GM12878 (cell line): ENCODE results near the gene ADAMTS13. TPM values are rescaled to one million over a fixed set of nuclear protein-coding genes. Genes with fewer than 3 reads are reported as not detected.

Experiments used
- ATAC-seq: fragments of 200-7000 bp; cut with Tn5 transposase; 3 replicates; pipeline ENCODE4 v1.9.1; 2020; ENCODE audit warnings: mild to moderate bottlenecking, moderate library complexity
- BruUV-seq: library from RNA; stranded (reverse); fragments of 400-500 nt; replicated peaks from 2 replicates; lab custom pipeline; 2021; lab: Mats Ljungman, UMichigan
- CTCF ChIA-PET: fragments of 300-600 bp; sonication (Branson Sonifier 250); formaldehyde crosslinking; extraction: SDS; loops from one replicate; lab custom pipeline; 2021; ENCODE audit warnings: inconsistent platforms; lab: Yijun Ruan, JAX
- POLR2A ChIA-PET: fragments of 350-600 bp; formaldehyde crosslinking; extraction: SDS; loops from one replicate; lab custom pipeline; 2021; ENCODE audit warnings: inconsistent platforms; lab: Charles Lee
- RAD21 ChIA-PET: fragments of 300-600 bp; sonication (Branson Sonifier 250); formaldehyde crosslinking; loops from one replicate; lab custom pipeline; 2023; ENCODE audit warnings: antibody characterized with exemption; ENCODE audit not compliant: unreplicated experiment; lab: Charles Lee
- SMC1A ChIA-PET: fragments of 300-600 bp; sonication (Branson Sonifier 250); formaldehyde crosslinking; loops from one replicate; lab custom pipeline; 2023; ENCODE audit not compliant: unreplicated experiment, uncharacterized antibody; lab: Charles Lee
- DNase-seq: peaks from one replicate; pipeline ENCODE4 v3.0.0-alpha.2; 2011; ENCODE audit warnings: low read depth, low spot score
- FAIRE-seq: peaks from 3 replicates; lab custom pipeline; 2011; peaks lifted over from hg19 to GRCh38; lab: Jason Lieb, UNC
- H2AFZ ChIP-seq: 2 replicates; pipeline ENCODE4 v1.6.0; 2011; ENCODE audit warnings: low read depth, low read length, control low read depth; ENCODE audit not compliant: control insufficient read depth
- H3K27ac ChIP-seq: 2 replicates; pipeline ENCODE4 v1.5.1; 2011; ENCODE audit warnings: control low read depth; ENCODE audit not compliant: control insufficient read depth, insufficient read depth
- H3K27me3 ChIP-seq, 2 experiments: replicated peaks in 1 of 2; 2 replicates each; pipeline versions ENCODE4 v1.6.0 to v1.6.1; 2011; ENCODE audit warnings: low read length in 1 of 2; ENCODE audit not compliant: control insufficient read depth in 2 of 2, insufficient read depth in 2 of 2
- H3K36me3 ChIP-seq, 2 experiments: 2 replicates each; pipeline ENCODE4 v1.5.1; 2011; ENCODE audit warnings: low read length in 1 of 2; ENCODE audit not compliant: control insufficient read depth in 2 of 2, insufficient read depth in 2 of 2
- H3K4me1 ChIP-seq: 2 replicates; pipeline ENCODE4 v1.6.1; 2011; ENCODE audit warnings: mild to moderate bottlenecking, low read length, moderate library complexity, mixed read lengths; ENCODE audit not compliant: control insufficient read depth, insufficient read depth
- H3K4me2 ChIP-seq: 2 replicates; pipeline ENCODE4 v1.6.0; 2011; ENCODE audit warnings: control low read depth; ENCODE audit not compliant: control insufficient read depth, insufficient read depth
- H3K4me3 ChIP-seq: fragments of 200-600 bp; sonication (generic); 2 replicates; pipeline ENCODE4 v1.5.1; 2016
- H3K79me2 ChIP-seq: 2 replicates; pipeline ENCODE4 v1.6.0; 2011; ENCODE audit warnings: low read length; ENCODE audit not compliant: control insufficient read depth, insufficient read depth
- H3K9ac ChIP-seq: 2 replicates; pipeline ENCODE4 v1.8.0; 2011; ENCODE audit warnings: low read length, control low read depth, mixed read lengths; ENCODE audit not compliant: control insufficient read depth, insufficient read depth
- H3K9me3 ChIP-seq: replicated peaks from 3 replicates; pipeline ENCODE4 v1.5.1; 2011; ENCODE audit warnings: mild to moderate bottlenecking, low read length; ENCODE audit not compliant: control insufficient read depth, insufficient read depth
- H4K20me1 ChIP-seq: 2 replicates; pipeline ENCODE4 v1.6.0; 2011; ENCODE audit not compliant: control insufficient read depth, insufficient read depth
- CHD4 ChIP-seq: fragments of 200-600 bp; sonication (generic); IDR thresholded peaks from 2 replicates; pipeline ENCODE4 v1.6.1; 2016; ENCODE audit warnings: mild to moderate bottlenecking
- CREM ChIP-seq: IDR thresholded peaks from 2 replicates; pipeline ENCODE4 v1.6.1; 2014; ENCODE audit warnings: antibody characterized with exemption, low read depth
- MYB ChIP-seq: fragments of 150-350 bp; IDR thresholded peaks from 2 replicates; pipeline ENCODE4 v1.6.1; 2014; ENCODE audit warnings: mild to moderate bottlenecking, low read depth, low read length, borderline replicate concordance
- TCF12 ChIP-seq: IDR thresholded peaks from 2 replicates; pipeline ENCODE4 v1.6.1; 2011; ENCODE audit warnings: low read depth, mild to moderate bottlenecking, low read length
- WGBS: methylation state at CpG from one replicate; pipeline ENCODE4 v1.1.6; 2016; ENCODE audit warnings: low lambda C conversion rate; ENCODE audit not compliant: insufficient replicate concordance, insufficient coverage; ENCODE audit errors: missing lambda C conversion rate; 5-methylcytosine and 5-hydroxymethylcytosine counted together
- in situ Hi-C: fragments of 300-500 bp; cut with MboI; formaldehyde crosslinking; loops from 9 replicates; pipeline ENCODE4 v1.14.3; 2018; ENCODE audit warnings: mixed read lengths
- intact Hi-C: fragments of 100-400 bp; cut with micrococcal nuclease; formaldehyde crosslinking; loops from one replicate; pipeline ENCODE4 v1.14.2; 2022; ENCODE audit not compliant: unreplicated experiment
- polyA plus RNA-seq, 11 experiments: library from polyadenylated mRNA; depleted of rRNA in 4 of 11; unstranded in 6 of 11; stranded (reverse) in 5 of 11; fragments of >200 nt; fragmentation: Nextera tagmentation in 4 of 11; fragmentation: Illumina TruSeq in 1 of 11; extraction: Ambion mirVana in 4 of 11; extraction: Trizol in 1 of 11; gene quantifications; 1 replicate in 1 of 11; 2 replicates in 10 of 11; pipeline versions ENCODE4 v1.2.1 to v1.2.3, GENCODE V29; 2011 to 2016; ENCODE audit warnings: inconsistent platforms in 2 of 11, missing spikeins in 2 of 11, low read depth in 1 of 11
- total RNA-seq, 4 experiments: library from RNA; depleted of rRNA in 3 of 4; stranded (reverse); fragments of >200 nt in 3 of 4; fragmentation: Illumina TruSeq in 1 of 4; extraction: Trizol in 1 of 4; gene quantifications; 2 replicates each; pipeline versions ENCODE4 v1.2.1 to v1.2.3, GENCODE V29; 2013 to 2021

Gene ADAMTS13
- total and polyA plus RNA-seq, 10 of the 15 experiments (the other 5 are each of a cell fraction or from before 2014, with no cell fraction given) = 0.08 to 2.4 (median 0.28) TPM

- no peaks in the 10 kb centered on the region for H3K36me3 ChIP-seq
- intact Hi-C loops = no loop called here
- ATAC-seq (no peak), FAIRE-seq (no peak), DNase-seq (no peak)
- H3K4me2 ChIP-seq = no peak overlapping the region
- no TSS peak for BruUV-seq
- H3K4me1 ChIP-seq = peaks cover 2% of the 10 kb centered on the region
- 50% methylated on average over 12 of the region's 12 CpGs for whole genome bisulfite sequencing
- ChIA-PET CTCF (interaction anchor here (1.0 kb wide), 1 partner anchor 310 kb away, joined by 3 read pairs; no protein-coding TSS in a partner anchor), POLR2A (interaction anchor here (0.6 kb wide), 1 partner anchor 697 kb away, joined by 10 read pairs; no protein-coding TSS in a partner anchor), RAD21 (no interaction called here), SMC1A (no interaction called here)
- no peaks in the 10 kb centered on the region for H4K20me1 ChIP-seq
- H3K27me3 ChIP-seq = no peaks in the 10 kb centered on the region; a peak in 3 of 4 replicates
- H3K9ac ChIP-seq = no peak overlapping the region
- no peak overlapping the region for H3K27ac ChIP-seq
- H2AFZ ChIP-seq = no peak overlapping the region
- H3K9me3 ChIP-seq = no peaks in the 10 kb centered on the region
- TF ChIP-seq MYB = no peak
- TF ChIP-seq CHD4 = no peak
- in situ Hi-C loops = no loop called here
- no peaks in the 10 kb centered on the region for H3K79me2 ChIP-seq
- no peak overlapping the region for H3K4me3 ChIP-seq
These were observed 68.9 kb downstream of the ADAMTS13 start for GRCh38 chr9:133490865-133491655.

- H4K20me1 ChIP-seq = no peaks in the 10 kb centered on the region
- DNase-seq (no peak), FAIRE-seq (no peak), ATAC-seq (no peak)
- H3K79me2 ChIP-seq = no peaks in the 10 kb centered on the region
- BruUV-seq = no TSS peak
- TF ChIP-seq CREM (no peak), TCF12 (no peak)
- H3K4me1 ChIP-seq = no peaks in the 10 kb centered on the region
- H3K4me2 ChIP-seq = no peak overlapping the region
- no peak overlapping the region for H3K27ac ChIP-seq
- in situ Hi-C loops = no loop called here
- no peaks in the 10 kb centered on the region for H3K36me3 ChIP-seq
- no peaks in the 10 kb centered on the region; a peak in 3 of 4 replicates for H3K27me3 ChIP-seq
- no peak overlapping the region for H3K4me3 ChIP-seq
- H2AFZ ChIP-seq = no peak overlapping the region
- H3K9ac ChIP-seq = no peak overlapping the region
- intact Hi-C loops = no loop called here
- ChIA-PET SMC1A (no interaction called here), CTCF (interaction anchor here (1.0 kb wide), 1 partner anchor 310 kb away, joined by 3 read pairs; no protein-coding TSS in a partner anchor), RAD21 (no interaction called here), POLR2A (no interaction called here)
- H3K9me3 ChIP-seq = no peaks in the 10 kb centered on the region
- WGBS = 59% methylated on average over 8 of the region's 8 CpGs
These were observed 69.4 kb downstream of the ADAMTS13 start for GRCh38 chr9:133491656-133491925.
